Activated T-cell treated with anti-CD3 and anti-CD28 coated beads for 24 hours (primary cell): ENCODE results near the gene PEF1.

Experiments
- DNase-seq: peaks from one replicate; pipeline ENCODE4 v3.0.0-alpha.2; 2020; ENCODE audit warnings: low read depth

PEF1 gene

DNA sequence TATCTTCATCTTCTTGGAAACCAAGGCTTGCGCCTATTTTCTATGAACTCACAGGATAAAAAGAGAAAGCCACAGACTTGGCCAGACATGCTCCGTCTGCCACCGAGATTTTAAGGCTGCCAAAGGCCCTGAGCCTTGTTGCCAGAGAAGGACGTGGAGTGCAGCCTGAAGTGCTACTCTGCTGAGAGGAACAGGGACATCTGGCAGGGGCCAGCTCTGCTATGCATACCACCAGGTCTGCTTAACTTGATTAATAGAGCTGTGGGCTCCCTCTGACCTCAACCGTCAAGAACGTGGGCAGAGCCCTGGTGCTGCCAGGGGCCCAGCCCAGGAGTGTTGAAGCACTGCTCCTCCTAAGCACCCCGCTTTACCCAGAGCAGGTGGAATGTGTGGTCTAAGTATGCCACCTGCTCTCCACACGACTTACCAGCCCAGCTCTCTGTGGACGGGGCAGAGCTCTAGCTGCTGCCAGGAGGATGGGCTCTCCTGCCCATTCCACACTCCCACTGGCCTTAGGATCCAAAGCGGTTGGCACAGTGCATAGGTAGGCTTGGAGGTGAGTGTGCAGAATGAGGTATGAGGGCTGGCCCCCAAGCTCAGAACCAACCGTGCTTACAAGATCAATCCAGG lies 16.6 kb downstream of the PEF1 start:
- no peak for DNase-seq

DNA sequence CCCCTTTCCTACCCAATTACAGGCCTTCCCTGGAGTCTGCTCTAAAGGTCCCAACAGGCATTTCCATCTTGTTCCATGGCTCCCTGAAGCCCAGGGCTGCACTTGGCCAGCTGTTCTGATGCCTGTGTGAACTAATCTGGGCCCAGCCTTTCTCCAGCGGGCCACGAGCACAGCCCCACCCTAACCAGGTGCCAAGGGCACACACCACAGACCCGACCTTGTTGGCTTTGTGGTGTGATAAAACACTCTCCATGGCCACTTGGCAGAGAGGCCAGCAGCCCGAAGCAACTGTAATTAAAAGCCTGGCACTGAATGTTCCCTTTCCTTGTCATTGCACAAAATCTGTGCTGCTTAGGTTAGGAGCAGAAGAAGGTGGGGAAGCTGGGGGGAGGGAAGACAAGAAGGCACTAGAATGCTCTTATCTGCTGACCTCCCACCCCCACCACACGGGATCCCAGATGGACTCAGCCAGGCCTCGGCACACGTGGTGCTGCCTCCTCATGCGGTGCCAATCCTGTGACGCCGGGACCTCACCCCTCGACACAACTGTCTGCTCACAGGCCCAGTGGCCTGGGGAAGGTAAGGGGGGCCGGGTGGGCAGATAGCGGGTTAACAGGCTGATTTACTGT lies 17.3 kb downstream of the PEF1 start:
- no peak for DNase-seq

DNA sequence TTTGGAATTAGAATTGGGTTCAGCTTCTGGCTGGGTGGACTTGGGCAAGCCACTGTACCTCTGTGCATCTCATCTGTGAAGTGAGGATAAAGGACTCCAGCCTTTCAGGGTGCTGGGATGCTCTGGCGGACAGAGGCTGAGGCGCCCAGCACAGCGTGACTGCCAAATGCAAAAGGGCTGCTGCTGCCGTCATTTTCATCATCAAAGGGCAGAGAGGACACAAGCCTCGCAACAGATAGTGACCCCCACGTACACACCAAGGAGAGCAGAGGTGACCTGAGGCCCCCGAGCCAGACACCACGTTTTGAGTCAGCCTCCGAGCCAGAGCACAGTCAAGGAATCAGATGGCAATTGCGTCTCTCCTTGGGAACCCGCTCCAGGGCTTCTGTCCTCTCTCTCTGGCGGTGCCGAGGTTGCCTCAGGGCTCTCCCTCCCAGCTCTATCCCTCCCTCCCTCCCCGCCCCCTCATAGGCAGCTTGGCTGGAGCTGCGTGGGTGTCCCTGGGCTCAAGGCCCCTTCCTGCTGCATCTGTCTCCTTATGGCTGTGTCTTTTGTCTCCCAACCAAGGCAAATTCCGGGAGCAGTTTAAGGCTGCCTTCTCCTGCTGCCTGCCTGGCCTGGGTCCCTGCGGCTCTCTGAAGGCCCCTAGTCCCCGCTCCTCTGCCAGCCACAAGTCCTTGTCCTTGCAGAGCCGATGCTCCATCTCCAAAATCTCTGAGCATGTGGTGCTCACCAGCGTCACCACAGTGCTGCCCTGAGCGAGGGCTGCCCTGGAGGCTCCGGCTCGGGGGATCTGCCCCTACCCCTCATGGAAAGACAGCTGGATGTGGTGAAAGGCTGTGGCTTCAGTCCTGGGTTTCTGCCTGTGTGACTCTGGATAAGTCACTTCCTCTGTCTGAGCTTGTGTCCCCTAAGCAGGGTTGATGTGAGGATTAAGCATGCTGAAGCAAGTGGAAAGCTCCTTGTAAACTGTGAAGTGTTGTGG lies 18.2 kb downstream of the PEF1 start:
- no peak for DNase-seq

DNA sequence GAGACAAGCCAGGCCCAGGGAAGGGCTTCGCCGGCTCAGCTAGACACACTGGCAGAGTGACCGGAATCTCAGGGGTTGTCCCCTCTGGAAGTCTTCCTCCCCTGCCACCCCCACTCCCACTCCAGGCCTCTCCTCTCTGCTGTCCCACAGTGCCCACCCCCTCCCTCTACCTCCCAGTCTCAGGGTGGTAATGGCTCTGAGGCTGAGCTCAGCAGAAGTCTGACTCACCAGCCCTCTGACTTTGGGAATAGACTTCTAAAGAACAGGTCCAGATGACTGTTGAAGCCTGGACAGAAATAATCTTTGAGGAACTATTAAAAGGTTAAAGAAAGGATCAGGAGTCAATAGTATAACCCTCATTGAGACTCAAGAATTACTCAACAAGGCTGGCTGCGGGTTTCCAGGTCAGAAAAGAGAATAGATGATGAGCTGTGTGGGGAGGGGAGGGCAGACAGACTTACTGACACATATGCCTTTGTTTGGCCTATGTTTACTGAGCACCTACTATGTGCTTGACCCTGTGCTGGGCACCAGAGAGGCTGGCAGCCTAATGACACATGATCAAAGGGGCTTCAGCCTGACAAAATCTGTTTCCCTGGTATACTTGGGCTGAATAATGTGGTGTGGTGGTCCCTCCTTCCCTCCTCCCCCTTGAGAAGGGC lies 19.0 kb downstream of the PEF1 start:
- no peak for DNase-seq

DNA sequence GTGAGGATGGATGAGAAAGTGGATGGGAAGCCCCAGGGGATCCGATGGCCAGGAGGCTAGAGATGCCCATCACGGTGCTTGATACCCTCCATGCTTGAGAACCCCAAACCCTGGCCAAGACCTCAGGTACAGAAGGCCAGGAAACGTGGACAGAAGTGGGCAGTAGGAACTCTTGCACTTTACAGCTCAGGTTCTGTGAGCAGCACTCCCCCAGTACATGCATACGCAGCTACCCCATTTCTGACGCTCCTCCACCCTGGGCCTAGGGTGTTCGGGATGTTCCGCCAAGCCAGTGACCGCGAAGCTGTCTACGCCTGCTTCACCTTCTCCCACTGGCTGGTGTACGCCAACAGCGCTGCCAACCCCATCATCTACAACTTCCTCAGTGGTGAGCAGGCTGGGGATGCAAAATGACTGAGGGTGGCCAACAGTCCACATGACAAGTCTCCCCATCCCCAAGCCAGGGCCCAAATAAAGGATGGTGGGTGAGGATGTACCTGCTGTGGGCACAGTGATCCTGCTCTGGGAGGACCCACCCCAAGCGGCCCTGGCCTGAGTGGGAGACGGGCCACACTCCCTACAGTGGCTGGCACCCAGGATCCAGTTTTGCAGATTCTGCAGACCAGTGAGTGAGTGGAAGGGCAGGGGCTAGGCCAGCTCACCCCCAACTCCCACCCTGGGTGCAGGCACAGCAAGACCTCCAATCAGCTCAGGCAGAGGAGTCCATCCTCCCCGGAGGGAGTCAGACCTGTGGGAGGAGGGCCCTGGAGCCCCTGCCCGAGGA lies 19.8 kb downstream of the PEF1 start:
- no peak for DNase-seq

DNA sequence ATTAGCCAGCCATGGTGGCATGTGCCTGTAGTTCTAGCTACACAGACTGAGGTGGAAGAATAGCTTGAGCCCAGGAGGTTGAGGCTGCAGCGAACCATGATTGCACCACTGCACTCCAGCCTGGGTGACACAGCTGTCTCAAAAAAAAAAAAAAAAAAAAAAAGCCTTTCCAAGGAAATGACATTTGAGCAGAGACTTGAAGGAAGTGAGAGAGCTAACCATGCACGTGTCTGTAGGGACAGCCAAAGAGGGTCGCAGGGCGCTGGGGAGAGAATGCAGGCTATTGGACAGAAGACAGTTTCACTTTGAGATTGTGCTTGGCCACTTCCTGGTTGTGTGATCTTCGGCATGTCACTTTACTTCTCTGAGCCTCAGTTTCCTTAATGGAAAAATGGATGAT lies 20.4 kb downstream of the PEF1 start:
- DNase-seq, result no peak

DNA sequence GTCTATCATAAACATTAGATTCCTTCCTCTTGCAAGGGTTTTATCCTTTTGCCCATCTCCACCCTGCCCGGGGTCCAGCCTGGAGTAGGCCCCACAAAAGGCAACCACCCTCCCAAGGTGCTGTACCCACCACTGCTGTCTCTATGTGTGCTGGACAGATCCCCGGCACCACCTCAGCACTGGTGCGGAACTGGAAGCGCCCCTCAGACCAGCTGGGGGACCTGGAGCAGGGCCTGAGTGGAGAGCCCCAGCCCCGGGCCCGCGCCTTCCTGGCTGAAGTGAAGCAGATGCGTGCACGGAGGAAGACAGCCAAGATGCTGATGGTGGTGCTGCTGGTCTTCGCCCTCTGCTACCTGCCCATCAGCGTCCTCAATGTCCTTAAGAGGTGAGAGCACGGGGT lies 21.3 kb downstream of the PEF1 start:
- DNase-seq, result no peak

DNA sequence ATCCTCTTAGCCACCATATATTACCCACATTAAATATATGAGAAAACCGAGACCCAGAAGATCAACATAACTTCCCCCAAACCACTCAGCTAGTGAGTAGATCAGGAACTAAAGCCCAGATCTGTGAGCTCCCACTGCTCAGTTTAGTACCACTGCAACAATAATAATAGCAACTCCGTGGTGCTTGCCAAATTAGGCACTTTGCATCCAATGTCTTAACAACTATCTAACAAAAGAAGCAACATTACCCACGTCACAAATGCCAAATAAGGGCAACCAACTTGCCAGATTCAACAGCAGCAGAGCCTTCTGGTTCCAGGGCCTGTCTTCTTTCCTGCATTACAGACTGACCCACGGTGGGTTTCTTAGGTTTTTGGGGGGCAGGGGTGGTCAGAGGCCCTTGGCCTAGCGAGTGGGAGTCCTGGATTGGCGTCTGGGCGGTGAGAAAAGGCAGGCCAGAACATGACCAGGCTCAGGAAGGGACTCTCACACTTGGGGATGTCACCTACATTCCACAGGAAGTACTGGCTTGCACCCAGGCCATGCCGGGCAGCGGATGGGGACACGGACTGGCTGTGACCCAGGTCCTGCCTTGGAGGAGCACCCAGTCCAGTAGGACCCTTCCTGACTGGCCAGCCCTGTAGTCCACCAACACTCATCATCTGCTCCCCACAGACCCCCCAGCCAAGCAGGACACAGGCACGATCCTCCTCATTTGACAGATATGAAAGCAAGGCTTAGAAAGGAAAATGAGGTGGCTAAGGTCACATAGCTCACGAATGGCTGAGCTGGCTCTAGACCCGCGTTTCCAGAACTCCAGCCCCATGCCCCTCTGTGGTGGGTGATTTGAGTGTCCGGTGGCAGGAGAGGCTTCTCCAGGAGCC lies 22.6 kb downstream of the PEF1 start:
- no peak for DNase-seq

DNA sequence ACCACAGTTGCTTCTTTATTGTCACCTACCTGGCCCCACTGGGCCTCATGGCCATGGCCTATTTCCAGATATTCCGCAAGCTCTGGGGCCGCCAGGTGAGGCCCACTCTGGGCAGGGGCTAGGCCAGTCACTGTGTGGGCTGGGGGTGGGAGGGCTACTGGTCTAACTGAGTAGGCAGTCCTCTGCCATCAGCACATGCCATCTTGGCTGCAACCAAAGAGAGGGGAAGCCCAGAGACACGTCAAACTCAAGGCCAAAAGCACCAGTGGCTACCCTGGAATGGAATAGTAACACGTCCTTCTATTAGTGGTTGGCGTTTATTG lies 23.2 kb downstream of the PEF1 start:
- DNase-seq, result no peak

DNA sequence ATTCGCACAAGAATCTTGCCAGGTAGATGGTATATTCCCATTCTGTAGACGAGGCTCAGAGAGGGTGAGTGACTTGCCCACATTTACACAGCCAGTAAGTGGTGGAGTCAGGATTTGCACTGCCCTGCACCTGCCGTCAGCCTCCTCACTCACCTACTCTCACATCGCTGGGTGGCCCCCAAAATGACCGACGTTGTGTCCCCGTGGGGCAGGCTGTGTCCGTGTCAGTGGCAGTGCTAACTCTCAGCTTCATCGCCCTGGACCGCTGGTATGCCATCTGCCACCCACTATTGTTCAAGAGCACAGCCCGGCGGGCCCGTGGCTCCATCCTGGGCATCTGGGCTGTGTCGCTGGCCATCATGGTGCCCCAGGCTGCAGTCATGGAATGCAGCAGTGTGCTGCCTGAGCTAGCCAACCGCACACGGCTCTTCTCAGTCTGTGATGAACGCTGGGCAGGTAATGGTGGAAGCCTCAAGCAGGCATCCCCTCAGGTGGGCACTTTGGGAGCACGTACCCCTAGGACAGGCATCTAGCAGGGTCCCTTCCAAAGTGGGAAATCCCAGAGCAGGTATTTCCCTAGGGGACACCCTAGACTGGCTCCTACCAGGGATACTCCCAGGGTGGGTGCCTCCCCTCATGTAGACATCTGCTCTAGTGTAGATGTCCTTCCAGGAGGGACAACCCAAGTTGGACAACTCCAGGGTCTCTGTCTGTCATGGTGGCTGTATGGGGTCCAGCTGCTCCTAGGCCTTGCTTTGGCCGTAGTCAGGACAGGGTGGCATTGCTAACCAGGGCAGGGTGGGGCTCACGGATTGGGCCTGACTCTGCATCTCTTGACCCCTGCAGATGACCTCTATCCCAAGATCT lies 23.8 kb downstream of the PEF1 start:
- no peak for DNase-seq

DNA sequence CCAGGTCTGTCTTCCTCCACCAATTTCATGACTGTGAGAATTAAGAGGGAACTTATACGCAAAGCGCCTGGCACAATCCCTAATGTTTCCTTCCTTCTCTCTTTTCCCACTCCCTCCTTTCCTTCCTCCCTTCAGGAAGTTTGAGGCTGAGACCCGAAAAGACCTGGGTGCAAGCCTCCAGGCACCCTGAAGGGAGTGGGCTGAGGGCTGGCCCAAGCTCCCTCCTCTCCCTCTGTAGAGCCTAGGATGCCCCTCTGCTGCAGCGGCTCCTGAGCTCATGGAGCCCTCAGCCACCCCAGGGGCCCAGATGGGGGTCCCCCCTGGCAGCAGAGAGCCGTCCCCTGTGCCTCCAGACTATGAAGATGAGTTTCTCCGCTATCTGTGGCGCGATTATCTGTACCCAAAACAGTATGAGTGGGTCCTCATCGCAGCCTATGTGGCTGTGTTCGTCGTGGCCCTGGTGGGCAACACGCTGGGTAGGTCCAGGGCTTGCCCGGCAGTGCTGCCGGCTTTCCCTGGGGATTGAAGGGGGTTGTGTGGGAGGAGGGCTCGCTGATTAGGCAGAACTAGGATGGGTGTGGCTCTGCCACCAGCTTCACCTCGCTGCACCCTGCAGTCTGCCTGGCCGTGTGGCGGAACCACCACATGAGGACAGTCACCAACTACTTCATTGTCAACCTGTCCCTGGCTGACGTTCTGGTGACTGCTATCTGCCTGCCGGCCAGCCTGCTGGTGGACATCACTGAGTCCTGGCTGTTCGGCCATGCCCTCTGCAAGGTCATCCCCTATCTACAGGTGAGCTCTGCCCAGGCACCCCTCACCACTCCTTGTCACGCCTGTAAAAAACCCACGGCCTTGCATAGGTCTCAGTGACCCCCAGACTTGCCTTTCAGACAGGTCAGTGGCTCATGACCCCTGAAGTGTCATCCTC lies 25.5 kb downstream of the PEF1 start:
- DNase-seq, result no peak

DNA sequence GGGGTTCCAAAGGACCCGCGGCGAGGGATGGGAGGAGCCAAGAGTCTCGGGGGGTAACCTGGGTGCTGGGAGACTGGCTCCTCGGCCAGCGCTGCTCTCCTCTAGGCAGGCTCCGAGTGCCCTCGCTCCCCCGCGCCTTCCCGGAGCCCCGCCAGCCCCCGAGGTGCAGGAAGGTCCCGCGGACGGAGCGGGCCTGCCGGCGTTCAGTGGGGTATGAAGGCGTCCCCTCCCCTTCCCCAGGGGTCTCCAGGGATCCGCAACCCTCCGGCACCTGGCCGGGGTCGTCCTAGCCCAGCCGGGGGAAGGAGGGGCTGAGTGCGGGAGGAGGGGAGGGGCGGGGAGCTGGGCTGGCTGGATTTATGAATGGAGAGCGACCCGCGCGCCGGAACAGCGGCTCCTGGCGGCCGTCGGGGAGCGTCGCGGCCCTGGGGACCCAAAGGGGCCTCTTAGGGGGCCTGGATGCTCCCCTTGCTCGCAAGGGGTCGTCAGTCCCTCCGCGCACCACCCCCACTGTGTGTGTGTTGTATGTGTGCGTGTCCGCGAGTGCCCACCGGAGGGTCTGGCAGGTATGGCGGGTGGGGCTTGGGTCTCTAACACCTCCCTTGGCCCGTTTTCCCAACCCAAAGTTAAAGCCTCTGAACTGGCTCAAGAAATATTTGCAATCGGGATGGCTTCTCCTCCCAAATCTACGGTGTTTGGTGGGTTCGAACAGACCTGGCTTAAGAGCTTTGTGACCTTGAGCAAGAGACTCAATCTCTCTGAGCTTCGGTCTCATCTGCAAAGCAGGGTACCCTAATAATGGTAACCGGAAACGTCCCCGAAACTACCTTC lies 26.5 kb downstream of the PEF1 start:
- peak; percentile 39 for DNase-seq

DNA sequence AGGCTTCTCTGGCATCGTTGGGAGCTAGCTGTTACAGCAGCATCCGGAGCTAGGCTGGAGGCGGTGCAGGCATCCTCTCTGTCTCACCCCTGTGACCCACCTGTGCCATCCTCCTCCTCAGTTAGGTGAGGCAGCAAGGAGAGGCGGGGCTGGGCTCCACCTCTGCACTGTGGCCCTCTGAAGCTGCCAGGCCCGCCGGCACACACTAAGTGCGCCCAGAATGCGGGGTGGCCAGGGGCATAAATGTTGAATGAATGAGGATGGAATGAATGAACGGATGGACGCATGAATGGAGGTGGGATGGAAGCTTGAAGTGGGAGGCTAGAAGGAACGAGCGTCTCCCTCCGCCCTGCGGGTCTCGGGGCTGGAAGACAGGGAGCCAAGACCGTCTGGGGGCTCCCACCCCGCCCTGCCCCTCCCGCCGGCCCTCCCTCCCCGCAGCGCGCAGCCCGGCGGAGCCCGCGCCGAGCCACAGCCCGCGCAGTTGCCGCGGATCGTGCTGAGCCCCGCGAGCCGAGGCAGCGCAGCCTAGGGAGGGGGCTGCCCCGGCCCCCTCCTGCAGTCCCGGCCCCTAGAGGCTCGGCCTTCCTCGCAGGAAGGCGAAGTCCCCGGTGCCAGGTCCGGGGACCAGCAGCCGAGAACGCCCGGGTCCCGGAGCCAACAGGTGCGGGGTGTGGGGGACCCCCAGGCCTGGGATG lies 27.3 kb downstream of the PEF1 start, which contains the start of gene HCRTR1:
HCRTR1 (plus strand) TSS at position 472 of the 698 bp plus-strand sequence. CDS start 1,504 bp downstream, outside the sequence.
- DNase-seq, result no peak

DNA sequence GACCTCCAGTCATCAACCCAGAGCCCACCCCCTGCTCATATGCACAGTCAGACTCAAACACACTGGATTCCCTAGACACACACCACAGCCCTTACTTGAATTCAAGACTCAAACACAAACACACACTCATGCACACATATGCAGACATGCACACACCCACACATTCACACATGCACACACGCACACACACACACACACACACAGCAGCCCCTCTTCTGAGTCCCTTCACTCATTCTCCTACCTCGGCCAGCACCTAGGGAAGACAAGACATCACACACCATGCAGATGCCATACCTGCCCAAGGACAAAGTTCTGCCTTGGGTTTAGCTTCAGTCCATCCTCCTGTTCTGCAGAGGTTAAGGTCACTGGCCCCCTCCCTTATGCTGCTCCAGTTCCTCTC lies 28.7 kb downstream of the PEF1 start:
- no peak for DNase-seq

DNA sequence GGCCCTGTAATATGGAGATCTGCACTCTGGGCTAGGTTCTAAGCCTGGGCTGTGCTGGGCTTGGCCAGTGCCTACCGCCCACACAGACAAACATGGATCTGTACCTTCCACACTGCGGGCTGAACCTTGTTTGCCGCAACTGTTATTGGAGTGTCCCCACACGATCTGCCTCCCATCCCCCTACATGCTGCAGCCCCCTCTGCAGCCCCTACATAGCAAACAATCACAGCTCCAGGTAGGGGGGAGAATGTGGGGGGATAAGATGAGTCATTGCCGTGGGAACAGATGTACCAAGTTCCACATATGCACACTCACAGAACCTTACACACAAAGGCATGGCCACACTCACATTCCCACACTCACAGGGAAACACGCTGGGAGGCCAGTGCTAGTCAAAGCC lies 29.3 kb downstream of the PEF1 start:
- no peak for DNase-seq

DNA sequence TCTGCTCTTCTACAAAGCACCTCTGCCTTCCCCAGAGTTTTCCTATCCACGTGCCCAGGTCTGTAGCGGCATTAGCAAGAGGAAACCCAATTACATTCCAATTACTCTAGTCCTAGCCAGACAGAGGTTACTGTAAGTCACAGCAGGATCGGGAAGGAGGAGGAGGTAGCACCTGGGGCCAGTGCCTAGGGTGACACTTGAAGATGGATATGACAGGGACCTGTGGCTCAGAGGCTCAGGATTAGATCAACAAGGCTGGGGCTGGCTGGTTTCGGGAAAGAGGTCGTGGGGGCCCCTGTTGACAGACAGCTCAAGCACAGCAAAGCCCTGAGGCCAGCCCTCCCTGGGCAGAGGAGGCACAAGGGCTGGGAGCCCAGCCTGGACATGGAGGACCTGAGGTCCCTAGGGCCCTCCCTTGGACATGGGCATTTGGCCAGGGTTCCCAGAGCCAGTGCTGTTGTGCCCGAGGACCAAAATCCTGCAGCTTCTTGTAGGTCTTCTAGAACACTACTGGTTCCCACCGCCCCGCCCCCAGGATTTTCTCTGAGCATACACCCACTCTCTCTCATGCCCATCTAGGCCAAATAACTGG lies 30.2 kb downstream of the PEF1 start:
- DNase-seq, result no peak
